ENCODE data around the gene SPACA7.

The SPACA7 gene

DNA sequence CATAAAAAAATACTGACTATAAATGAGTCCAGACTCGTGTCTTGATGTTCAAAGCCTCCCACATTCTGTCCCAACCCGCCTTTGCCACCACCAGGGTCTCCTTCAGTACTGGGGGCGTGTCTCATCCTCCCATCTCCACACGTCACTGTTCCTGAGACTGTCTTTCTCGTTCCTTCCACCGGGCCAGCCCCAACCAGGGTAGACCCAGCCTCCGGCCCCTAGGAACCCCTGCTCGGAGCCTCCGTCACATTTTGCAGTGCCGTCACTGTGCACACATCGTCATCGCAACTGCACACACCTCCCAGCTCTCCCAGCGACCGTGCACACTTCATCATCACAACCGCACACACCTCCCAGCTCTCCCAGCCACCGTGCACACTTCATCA, 73.4 kb downstream of the SPACA7 start:
- DNase-seq = no peak

DNA sequence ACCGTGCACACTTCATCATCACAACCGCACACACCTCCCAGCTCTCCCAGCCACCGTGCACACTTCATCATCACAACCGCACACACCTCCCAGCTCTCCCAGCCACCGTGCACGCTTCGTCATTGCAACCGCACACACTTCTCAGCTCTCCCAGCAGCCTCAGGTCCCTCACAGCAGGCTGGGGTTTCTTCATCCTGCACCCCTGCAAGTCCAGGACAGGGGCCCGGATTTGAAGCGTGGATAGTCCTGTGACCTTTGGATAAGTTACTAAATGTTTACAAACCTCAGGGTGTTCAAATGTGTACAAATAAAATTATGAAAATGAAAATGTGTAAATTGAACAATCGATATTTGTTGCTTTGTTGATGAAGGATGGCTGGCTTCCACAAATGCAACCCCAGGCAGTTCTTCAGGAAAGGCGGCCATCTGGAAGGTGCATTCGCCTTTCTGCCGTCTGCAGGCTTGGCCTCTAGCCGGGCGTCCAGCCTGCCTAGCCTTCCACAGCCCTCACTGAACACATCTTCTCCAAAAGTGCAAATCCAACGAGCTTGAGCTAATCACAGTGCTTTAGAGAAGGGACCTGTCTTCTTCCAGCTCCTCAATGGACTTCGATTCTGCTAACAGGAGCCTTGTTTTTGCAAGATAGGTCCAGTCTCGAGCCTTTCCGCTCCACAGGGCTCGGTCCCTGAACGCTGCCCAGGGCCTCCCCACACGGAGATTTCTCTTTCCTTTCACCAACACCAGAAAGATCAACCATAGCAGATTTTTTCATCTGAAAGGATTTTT, 74.2 kb downstream of the SPACA7 start:
- no peak for DNase-seq

DNA sequence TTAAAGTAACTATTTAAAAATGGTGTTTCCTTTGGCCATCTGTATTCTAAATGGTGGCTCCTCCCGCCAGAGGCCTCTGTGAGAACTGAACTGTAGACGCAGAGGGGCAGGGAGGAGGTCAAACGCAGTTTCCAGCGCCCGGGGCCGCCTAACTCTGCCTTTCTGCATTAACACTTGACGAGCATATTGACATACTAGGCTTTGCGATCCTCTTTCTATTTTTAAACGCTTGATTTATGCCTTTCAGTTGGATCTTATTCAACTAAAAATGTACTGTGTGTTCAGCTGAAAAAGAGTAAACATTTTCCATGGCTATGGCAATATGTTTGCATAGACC, 74.7 kb downstream of the SPACA7 start:
- DNase-seq = no peak

DNA sequence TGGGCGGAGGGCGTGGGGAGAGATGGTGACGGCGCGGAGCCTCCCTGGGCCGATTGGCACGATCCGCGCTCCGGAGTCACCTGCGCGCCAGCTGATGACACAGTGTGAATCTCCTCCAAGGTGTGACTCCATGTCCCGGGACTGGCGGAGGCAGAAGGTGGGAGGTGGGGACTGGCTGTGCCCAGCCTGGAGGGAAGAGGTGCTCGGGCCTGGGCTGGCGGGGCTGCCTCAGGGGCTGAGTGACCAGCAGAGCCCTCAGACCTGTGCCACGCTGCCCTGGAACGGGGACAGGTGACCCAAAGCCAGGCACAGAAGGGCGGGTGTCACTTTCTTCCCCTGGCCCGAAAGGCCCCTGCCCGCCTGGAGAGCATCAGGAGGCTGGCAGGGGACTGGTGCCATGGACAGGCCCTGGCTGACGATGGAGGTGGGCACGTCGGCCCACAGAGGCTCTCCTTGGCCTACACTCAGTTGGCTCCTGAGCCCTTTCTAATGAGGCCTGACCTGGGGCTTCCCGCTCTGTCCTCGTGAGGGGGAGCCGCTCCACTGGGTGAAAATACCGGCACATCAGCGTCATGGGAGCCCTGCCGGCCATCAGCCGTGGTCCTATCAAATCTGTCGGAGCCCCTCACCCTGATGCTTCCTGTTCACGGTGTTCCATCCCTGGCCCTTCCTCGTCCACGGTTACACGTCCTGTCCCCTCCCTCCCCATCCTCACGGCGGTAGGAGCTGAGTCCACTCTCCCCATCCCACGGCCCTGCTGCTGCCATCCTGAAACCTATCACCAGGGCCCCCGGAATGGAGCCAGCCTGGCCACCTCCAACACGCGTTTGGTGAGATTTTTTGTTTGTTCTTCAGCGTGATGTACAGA, 75.6 kb downstream of the SPACA7 start:
- DNase-seq = no peak

DNA sequence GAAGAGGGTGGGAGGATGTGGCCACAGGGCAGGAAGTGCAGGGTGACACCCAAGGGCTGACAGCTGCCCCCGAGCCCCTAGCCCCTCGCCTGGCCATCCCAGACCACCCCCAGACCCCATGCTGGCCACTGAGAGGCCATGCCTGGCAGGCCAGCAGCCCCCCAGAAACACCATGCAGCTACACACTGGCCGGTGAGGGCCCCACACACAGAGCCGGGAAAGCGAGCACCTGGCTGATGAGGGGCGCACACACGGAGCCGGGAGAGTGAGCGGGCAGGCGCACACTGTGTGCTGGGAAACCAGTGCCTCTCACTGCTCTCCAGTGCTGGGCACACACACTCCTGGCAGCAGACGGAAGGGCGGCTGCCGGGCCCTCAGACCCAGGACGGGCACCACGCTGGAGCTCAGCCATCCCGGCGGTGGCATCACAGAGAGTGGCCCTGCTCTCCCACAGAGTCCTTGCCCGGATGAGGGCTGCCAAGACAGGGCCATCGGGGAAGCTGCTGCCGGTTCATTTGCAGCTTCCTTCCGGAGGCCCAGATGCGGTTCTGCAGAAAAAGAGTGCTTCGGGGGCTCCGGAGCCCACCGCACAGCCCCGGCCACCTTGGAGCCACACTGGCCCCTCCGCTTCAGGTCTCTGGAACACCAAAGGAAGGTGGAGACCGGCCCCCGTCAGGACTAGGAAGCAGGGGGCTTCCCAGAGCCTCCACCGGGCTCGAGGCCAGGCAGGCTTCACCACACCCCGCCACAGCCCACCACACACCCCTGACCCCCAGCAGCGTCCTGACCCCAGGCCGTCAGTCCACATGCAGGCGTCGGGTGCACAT, 76.4 kb downstream of the SPACA7 start:
- no peak for DNase-seq

DNA sequence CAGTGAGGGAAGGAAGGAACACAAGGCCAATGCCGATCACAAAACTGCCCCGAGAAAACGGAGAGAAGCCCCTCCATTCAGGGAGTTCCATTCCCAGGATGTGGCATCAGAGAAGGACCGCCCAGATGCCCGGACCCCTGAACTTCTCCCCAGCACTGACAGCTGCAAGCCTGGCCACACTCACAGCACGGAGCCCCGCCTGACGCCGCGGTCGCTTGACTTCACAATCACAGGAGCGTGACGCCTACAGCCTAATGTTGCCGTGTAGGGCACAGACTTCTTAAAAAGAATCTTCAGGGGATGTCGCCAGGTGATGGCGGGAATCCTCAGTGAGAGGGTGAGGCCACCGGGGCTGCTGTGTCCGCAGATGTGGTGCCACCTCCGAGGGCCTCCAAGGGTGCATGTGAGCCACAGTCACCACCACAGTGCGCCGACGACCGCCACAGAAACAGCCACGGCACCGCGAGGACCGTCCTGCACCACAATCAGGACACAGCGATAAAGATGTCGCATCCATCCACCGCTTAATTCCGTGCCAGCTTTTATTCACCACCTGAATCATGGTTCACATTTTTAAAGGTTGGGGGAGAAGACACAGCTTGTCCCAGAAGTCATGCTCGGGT, 77.2 kb downstream of the SPACA7 start:
- DNase-seq = no peak

DNA sequence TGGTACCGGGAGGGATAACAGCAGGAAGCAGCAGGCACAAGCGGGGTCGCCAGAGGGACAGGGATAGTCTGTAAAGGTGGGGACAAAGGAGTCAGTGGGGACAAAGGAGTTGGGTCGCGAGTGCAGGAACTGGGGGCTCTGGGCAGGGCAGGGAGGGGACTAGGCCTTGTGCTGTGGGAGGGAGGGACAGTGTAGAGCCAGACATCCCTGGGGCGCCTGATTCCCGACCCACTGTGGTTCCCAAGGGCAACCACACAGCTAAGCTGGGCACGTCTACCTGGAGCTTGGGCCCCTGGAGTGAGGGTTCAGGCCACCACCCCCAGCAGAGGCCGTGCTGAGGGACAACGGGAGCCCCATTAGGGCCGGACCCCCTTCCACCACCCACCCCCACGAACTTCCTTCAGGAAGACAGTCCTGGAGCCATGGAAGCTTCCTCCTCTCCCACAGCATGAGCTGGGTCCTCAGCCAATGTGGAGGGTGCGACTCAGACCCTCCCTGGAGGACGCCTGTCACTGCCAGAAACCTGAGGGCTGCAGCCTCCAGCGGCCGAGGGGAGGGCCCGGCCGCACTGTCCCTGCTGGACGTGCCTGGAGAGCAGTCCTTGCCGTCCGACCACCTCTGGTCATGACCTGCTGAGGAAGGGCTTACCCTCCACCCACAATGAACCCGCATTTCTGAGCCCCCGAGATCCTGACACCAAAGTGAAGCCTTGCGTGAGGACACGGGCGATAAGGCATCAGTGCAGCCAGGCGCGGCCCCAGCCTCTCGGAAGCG, 77.9 kb downstream of the SPACA7 start:
- DNase-seq = no peak

DNA sequence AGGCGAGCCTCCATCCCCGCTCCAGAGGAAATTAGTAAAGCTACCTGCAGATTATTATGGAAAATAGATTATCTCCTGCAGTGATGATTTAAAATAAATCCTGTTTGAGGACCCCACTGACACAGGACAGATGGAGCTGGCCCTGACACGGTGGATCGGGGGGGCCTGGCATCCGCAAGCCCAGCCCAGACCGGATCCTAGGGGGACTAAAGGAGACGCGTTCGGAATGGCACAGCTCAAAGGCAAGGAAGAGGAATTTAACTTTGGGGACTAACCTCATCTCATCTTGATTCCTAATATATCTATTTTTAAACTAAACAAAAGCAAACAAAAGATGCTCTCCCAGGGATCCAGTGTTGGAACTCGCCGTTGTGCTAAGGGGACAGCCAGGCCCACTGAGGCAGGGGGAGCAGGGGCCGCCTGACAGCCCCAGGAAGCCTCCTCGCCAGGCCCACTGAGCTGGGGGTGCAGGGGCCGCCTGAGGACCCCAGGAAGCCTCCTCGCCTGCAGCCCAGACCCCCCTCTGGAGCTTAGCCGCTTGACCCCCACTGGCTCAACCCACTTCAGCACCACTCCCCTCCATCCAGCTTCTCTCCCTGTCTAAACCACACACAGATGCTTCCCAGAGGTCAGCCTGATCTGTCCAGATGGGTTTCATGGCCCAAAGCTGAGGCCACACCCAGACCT, 78.6 kb downstream of the SPACA7 start:
- no peak for DNase-seq

DNA sequence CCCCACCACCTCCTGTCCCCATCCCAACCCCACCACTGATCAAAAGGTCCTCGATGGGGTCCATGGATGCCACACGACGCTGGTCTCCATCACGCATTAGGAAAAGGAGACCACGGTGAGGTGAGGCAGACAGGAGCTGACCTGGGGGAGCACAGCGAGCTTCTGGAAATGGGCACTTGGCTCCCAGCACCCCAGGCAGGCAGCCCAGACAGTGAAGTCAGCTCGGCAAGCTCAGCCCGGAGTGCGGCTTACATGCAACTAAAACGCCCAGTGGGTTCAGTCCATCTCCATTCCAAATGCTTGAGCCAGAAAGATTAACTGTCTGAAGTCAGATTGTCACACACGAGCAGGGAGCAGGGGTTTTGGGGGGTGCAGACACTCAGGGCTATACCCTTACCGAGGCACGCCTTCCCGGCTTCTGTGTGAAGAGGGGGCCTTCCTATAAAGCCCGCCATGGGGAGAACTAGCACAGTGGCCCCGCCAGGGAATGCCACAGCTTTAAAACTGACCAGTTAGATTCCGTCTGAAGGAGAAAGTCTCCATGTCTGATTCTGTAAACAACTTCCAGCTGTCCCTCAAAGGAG, 79.4 kb downstream of the SPACA7 start:
- DNase-seq = no peak

DNA sequence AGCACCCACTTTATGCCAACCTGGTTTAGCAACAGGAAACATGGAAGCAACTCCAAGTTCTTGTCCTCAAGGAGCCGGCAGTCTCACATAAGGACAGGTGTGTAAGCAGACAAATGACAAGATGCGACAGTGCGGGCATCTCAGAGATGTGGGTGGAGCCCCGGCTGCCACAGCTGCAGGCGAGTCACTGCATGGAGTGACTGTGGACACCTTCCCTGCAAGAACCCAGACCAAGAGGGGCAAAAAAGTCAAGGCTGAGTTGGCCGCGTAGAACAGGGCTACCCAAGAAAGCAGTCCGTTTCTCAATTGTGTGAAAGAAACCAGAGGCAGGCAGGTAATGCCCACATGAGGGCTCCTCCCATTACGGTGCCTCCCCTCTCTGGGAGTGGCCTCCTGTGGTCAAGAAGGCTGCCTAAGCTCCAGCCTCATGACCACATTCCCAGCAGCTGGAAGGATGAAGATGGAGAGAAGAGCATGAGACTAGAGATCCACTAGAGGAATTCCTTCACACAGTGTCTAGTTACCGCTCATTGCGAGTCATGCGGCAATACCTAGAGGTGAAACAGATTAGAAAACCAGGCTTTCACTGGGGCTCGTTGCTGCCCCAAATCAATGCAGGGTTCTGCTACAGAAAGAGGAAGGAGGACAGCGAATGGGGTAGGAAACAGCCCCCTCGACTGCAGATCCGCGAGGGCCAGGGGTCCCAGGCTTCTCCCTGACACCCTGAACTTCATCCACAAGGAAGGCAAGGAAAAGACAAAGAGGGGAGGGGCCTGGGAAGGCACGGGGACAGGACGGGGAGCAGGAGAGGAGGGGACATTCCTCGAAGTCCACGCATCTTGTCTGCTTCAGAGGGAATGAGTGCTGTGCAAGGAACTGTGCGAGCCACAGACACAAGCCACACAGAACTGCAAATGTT, 80.2 kb downstream of the SPACA7 start:
- no peak for DNase-seq

DNA sequence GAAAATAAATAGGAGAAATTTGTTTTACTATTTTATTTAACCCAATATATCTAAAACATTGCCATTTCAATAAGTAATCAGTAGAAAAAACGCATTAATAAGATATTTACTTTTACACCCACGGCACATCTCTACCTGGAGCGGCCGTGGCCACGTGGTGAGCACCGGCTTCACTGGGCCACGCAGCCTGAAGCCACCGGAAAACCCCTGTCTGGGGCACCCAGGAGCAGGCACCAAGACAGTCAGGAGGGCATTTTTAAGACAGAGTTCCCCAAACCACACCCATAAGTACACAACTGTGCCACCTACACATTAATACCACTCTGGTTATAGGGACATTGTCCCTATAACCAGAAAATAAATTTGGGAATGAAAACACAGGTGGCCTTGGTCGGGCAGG, 80.9 kb downstream of the SPACA7 start:
- DNase-seq = no peak

DNA sequence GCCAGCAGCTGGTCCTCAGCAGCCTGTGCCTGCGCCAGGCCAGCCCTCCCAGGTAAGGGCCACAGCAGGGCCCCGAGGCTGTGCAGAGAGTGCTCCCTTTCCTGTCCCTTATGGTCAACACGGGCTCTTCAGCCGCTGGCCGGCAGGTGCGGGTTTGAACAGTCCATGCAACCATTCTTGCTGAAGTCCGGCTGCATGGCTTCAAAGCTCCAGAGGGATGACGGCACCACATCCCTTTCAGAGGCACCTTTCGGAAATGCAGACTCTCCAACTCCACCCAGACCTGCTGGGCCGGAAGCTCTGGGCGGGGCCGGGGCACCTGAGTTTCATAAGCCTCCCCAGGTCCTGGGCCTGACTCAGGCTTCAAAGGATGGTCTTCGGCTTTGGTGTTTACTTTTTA, 81.3 kb downstream of the SPACA7 start:
- DNase-seq = no peak

DNA sequence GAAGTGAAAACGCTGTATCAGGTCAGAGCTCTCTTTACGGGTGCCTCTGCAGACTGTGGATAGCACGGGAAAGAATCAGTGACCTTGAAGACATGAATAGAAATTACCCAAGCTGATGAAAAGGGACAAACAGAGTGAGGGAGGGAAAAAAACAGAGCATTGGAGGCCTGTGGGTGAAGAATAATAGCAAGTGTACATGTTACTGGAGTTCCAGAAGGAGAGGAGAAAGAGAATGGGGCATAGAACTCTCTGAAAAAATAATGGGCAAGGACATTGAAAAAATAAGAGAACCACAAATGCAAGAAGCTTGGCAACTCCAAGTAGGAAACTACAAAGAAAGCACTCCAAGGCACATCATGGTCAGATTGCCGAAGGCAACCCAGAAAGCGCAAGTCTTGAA, 86.3 kb downstream of the SPACA7 start:
- no peak for DNase-seq

DNA sequence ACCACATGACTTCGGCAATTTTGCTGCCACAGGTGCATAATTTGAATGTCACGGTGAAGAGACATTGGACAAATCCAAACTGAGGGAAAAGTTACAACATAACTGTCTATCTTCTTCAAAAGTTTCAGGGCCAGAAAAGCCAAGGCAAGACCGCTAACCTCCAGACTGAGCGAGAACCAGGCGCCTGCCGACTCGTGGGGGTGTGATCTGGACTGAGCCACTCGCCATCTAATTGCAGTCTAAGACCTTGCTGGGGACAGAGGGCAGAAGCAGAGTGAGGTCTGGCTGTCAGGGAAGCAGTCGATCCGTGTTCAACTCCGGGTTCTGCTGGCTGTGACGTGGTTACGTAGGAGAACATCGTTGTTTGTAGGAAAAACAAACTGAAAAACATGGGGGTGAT, 88.6 kb downstream of the SPACA7 start:
- no peak for DNase-seq

DNA sequence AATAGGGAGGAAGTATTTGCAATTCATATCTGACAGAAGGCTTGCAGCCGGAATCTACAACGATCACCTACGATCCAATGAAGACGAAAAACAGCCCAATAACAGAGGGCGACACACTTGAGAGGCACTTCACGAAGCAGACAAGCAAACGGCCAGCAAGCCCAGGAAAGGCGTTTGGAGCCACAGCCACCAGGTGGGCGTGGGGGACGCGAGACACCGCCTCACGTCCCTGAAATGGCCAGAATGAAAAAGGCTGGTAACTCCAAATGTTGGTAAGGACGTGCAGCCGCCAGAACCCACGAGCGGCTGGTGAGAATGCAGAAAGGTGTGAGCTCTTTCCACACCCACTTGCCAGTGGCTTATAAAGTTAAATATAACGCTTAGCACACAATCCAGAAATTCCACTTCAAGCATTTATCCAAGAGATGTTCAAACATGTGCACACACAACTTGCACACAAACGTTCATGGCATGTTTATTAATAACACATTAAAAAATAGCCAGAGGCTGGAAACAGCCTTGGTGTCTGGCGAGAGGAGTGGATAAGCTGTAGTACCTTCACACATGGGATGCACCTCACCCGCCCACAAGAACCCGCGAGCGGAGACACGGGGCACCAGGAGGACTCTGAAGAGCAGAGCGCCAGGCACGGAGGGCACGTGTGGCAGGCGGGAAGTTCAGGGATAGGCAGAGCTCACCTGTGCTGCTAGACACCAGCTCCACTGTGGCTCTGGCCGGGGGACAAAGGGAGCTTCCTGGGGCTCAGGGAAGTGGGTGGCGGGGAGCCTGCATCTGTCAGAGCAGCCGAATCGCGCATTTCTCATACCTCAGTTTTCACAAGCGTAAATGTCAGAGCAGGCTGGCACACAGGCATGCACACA, 89.3 kb downstream of the SPACA7 start:
- DNase-seq = no peak

DNA sequence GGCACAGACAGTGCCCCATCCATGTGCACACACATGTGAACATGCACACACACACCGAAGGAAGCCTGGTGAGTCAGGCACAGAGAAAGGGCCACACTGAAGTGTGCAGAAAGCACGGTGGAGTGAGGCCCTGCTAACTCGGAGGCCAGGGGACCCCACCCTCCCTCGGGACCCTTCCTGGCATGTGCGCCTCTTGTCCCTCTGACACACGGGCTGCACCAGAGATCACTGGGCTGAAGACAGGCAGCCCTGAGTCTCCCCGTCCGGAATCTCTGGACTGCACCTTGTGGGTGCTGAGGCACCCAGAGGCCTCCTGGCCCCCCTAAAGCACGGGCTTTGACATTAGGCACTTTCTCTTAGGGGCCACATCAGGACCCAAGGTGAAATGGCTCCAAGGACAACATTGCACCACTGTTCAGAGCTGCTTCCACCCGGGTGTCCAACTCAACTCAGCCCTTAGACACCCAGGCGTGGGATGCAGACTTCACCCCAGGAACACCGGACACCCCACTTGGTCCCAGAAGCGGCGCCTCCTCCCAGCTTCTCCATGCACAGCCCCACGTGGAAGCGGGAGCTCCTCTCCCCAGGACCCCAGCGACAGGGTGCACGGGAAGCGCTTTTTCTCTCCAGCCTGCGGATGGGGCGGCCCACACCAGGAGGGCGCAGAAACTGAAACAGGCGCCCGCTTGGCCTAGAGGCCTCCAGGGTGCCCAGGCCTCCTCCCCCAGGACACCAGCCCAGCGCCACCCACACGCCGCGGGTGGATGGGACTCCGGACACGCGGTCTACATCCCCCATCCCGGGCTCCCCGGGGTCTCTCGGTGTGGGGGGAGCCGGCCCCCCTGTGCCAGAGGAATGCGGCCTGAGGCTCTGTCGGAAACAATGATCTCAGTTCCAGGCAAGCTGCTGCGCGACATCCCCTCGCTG, 90.2 kb downstream of the SPACA7 start:
- no peak for DNase-seq

DNA sequence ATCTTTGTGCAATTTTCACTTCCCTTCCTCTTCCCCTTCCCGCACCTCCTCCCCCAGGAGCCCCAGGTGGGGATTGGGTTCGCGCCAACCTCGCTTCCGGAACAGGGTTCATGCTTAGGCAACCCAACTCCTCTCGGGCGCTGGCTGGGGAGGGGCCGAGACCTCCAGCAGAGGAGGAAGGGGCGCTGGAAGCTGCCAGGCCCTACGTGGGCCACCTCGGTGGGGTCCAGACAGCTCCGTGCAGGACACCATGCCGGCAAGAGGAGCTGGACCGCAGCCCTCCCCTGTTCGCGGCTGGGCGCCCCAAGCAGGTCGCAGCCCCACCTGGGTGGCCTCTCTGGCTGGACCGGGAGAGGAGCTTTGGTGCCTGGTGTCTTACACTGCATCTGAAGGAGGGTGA, 91.1 kb downstream of the SPACA7 start:
- DNase-seq = no peak

DNA sequence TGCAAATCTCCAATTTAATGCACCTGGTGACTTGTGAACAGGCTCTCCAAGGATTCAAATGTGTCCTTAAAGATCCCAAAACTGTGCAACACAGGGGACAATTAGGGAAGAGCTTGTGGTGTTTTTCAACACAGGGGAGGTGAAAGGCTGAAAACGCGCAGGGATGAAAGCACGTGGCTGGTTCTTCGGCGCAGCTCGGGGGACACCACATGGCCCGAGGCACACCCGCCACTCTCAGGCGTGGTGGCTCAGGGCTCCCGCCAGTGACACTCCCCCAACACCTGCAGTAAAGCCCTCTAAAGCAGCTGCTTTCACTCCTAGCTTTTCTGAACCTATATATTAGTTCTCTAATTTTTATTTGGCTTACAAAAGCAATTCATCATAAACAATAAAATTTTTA, 91.9 kb downstream of the SPACA7 start:
- DNase-seq = no peak

All from activated CD4-positive, alpha-beta T cell treated with anti-CD3 and anti-CD28 coated beads, Interleukin-2, amount 50 U/mL, for 16 hours (primary cell).